ENCODE data around the gene SH3BGR.

The SH3BGR gene

GRCh38 chr21:39499156-39499555 lies 47.4 kb downstream of the SH3BGR start:
- H3K36me3 ChIP-seq, result 0 out of 22 replicates have a peak, but pooled peaks cover 0 to 4% (median 0%) of the 10 kb centered on the region in 11 experiments
- H3K4me1 ChIP-seq, result peaks cover 10 to 22% (median 16%) of the 10 kb centered on the region in 10 experiments; a peak in 19 of 20 replicates
- no peak overlapping the region for H3K4me2 ChIP-seq
- H4K20me1 ChIP-seq, result no peaks in the 10 kb centered on the region
- H3K4me3 ChIP-seq, result no peak overlapping the region
- no peak for TF ChIP-seq Cebpa-rat (IDR thresholded peaks at IDR 0.05)
- no peaks in the 10 kb centered on the region for H3K27me3 ChIP-seq
- no peak overlapping the region for H3K27ac ChIP-seq
- peaks cover 8 to 23% (median 12%) of the 10 kb centered on the region in 11 experiments; a peak in 20 of 22 replicates for H3K9me3 ChIP-seq (replicated peaks in 1 of 11)
- H3K9ac ChIP-seq, result no peak overlapping the region

DNA sequence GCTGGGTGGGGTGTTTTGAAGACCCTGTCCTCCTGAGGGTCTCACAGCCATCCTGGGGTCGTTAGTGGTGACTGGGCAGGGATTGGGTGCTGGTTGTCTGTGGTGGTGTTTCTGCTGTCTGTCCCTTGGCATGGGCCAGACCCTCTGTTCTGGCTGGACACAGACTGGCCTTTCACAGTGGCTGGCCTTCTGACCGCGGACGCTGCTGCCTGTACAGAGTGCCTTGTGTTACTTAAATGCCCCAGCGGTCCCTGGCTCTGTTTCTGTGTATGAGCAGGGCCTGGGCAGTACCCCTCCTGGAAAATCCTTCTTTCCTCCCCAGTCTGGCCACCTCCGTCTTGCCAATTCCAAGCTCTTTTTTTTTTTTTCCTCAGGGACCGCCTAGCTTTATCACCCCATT lies 50.9 kb downstream of the SH3BGR start:
- no peak overlapping the region for H3K4me3 ChIP-seq
- no peaks in the 10 kb centered on the region for H3K36me3 ChIP-seq
- peaks cover 0 to 9% (median 0%) of the 10 kb centered on the region in 11 experiments; a peak in 2 of 22 replicates for H3K9me3 ChIP-seq (replicated peaks in 1 of 11)
- H3K4me2 ChIP-seq, result peak overlapping the region; percentile 33 to 65 (median 43); a peak in 20 of 22 replicates
- no peak for TF ChIP-seq Cebpa-rat (IDR thresholded peaks at IDR 0.05)
- peaks cover 10 to 24% (median 17%) of the 10 kb centered on the region in 10 experiments; a peak in 19 of 20 replicates for H3K4me1 ChIP-seq
- no peak overlapping the region for H3K9ac ChIP-seq
- no peaks in the 10 kb centered on the region for H3K27me3 ChIP-seq
- H4K20me1 ChIP-seq, result no peaks in the 10 kb centered on the region
- H3K27ac ChIP-seq, result peak overlapping the region in 6 of 11 experiments; percentile 2 to 54 (median 22); a peak in 7 of 22 replicates

DNA sequence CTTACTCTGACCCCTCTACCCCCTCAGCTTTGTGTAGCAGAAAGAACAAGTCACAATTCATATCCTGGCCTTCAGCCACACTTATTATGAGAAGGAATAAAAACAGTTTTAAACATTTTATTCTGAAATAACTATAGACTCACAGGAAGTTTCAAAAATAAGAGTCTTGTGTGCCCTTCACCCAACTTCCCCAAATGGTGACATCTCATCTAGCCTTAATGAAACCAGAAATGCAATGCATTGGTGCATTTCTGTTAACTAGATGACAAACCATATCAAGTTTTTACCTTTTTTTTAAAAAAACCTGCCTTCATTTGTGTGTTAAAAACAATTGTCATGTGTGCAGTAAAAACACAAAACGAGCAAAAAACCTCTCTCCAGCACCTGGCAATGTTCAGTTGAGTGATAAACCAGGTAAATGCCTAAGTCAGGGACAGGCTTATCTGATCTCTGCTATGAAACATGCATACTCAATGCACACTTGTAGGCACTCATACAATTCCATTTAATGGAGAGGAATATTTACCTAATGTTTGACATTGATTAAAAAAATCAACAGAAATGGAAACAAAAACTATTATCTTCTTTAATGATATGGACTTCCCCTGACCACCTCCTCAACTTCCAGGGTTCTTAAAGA lies 51.5 kb downstream of the SH3BGR start:
- H3K4me2 ChIP-seq, result peak overlapping the region; percentile 33 to 65 (median 43); a peak in 19 of 22 replicates
- H3K9ac ChIP-seq, result no peak overlapping the region
- H4K20me1 ChIP-seq, result no peaks in the 10 kb centered on the region
- no peak for TF ChIP-seq Cebpa-rat (IDR thresholded peaks at IDR 0.05)
- peaks cover 0 to 8% (median 0%) of the 10 kb centered on the region in 11 experiments; a peak in 2 of 22 replicates for H3K9me3 ChIP-seq (replicated peaks in 1 of 11)
- H3K4me1 ChIP-seq, result peaks cover 10 to 24% (median 17%) of the 10 kb centered on the region in 10 experiments; a peak in 19 of 20 replicates
- no peak overlapping the region for H3K4me3 ChIP-seq
- no peaks in the 10 kb centered on the region for H3K36me3 ChIP-seq
- no peaks in the 10 kb centered on the region for H3K27me3 ChIP-seq
- peak overlapping the region in 6 of 11 experiments; percentile 2 to 54 (median 22); a peak in 7 of 22 replicates for H3K27ac ChIP-seq

DNA sequence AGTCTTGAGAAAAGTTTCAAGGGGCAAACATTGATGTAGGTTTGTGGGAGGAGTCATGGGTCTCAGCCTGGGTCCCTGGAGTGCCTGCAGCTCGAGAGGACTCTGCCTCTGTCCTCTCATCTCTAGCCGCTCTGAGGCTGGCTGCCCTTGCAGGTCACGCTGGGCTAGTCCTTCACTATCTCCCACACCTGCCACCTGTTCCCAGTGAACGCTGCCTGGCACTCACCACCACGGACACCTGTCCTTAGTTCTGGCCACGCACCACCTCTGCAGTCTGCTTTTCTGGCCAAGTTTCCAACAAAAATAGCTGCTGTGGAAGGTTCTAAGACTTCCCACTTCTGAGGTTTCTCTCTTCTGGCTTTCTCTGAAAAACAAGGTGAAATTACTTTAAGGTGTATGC lies 52.5 kb downstream of the SH3BGR start:
- no peaks in the 10 kb centered on the region for H3K36me3 ChIP-seq
- H3K9me3 ChIP-seq (replicated peaks in 1 of 11), result no peaks in the 10 kb centered on the region
- no peak overlapping the region for H3K9ac ChIP-seq
- peaks cover 10 to 24% (median 17%) of the 10 kb centered on the region in 10 experiments; a peak in 19 of 20 replicates for H3K4me1 ChIP-seq
- no peaks in the 10 kb centered on the region for H4K20me1 ChIP-seq
- no peak for TF ChIP-seq Cebpa-rat (IDR thresholded peaks at IDR 0.05)
- H3K27me3 ChIP-seq, result no peaks in the 10 kb centered on the region
- H3K27ac ChIP-seq, result no peak overlapping the region
- no peak overlapping the region for H3K4me3 ChIP-seq
- peak overlapping the region in 2 of 11 experiments; percentile 18 to 23; a peak in 3 of 22 replicates for H3K4me2 ChIP-seq

DNA sequence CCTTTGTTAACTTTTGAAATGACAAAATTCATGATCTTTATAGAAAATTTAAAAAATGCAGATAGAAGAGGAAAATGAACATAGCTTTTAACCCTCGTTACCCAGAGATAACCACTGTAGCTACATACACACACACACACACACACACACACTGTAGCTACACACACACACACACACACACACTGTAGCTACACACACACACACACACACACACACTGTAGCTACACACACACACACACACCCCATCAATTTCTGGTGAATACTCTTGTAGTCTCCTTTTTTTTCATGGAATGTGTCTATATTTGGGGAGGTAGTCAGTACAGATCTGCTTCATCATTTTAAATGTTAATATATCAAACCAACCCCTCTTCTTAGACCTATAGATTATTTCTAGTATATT lies 58.5 kb downstream of the SH3BGR start:
- Histone ChIP-seq H3K4me2 (no peak overlapping the region), H3K9ac (no peak overlapping the region), H3K27me3 (no peaks in the 10 kb centered on the region), H4K20me1 (no peaks in the 10 kb centered on the region), H3K4me3 (no peak overlapping the region), H3K36me3 (no peaks in the 10 kb centered on the region), H3K27ac (no peak overlapping the region), H3K9me3 (replicated peaks in 1 of 11) (no peaks in the 10 kb centered on the region), H3K4me1 (no peaks in the 10 kb centered on the region)
- no peak for TF ChIP-seq Cebpa-rat (IDR thresholded peaks at IDR 0.05)

DNA sequence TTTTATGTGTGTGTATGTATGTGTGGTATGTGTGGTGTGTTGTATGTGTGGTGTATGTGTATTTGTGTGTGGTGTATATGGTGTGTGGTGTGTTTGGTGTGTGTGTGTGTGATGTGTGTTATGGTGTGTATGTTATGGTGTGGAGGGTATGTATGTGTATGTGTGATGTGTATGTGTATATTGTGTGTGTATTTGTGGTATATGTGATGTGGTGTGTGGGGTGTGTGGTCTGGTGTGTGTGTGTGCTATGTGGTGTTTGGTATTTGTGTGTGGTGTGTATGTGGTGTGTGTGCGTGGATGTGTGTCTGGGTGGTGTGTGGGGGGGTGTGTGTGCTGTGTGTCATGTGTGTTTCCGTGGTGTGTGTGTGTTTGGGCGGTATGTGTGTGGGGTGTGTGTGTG lies 59.3 kb downstream of the SH3BGR start:
- H3K9ac ChIP-seq, result no peak overlapping the region
- no peaks in the 10 kb centered on the region for H3K4me1 ChIP-seq
- no peaks in the 10 kb centered on the region for H3K36me3 ChIP-seq
- no peak overlapping the region for H3K27ac ChIP-seq
- H4K20me1 ChIP-seq, result no peaks in the 10 kb centered on the region
- H3K9me3 ChIP-seq (replicated peaks in 1 of 11), result no peaks in the 10 kb centered on the region
- TF ChIP-seq Cebpa-rat (IDR thresholded peaks at IDR 0.05), result no peak
- H3K4me3 ChIP-seq, result no peak overlapping the region
- no peaks in the 10 kb centered on the region for H3K27me3 ChIP-seq
- H3K4me2 ChIP-seq, result no peak overlapping the region

- H3K9me3 ChIP-seq (replicated peaks in 1 of 11), result no peaks in the 10 kb centered on the region
- H3K4me2 ChIP-seq, result no peak overlapping the region
- no peaks in the 10 kb centered on the region for H3K27me3 ChIP-seq
- no peak overlapping the region for H3K4me3 ChIP-seq
- no peak overlapping the region for H3K27ac ChIP-seq
- TF ChIP-seq Cebpa-rat (IDR thresholded peaks at IDR 0.05), result no peak
- H3K9ac ChIP-seq, result no peak overlapping the region
- H3K4me1 ChIP-seq, result no peaks in the 10 kb centered on the region
- H3K36me3 ChIP-seq, result no peaks in the 10 kb centered on the region
- no peaks in the 10 kb centered on the region for H4K20me1 ChIP-seq
These were observed 62.0 kb downstream of the SH3BGR start for GRCh38 chr21:39513735-39514134.

DNA sequence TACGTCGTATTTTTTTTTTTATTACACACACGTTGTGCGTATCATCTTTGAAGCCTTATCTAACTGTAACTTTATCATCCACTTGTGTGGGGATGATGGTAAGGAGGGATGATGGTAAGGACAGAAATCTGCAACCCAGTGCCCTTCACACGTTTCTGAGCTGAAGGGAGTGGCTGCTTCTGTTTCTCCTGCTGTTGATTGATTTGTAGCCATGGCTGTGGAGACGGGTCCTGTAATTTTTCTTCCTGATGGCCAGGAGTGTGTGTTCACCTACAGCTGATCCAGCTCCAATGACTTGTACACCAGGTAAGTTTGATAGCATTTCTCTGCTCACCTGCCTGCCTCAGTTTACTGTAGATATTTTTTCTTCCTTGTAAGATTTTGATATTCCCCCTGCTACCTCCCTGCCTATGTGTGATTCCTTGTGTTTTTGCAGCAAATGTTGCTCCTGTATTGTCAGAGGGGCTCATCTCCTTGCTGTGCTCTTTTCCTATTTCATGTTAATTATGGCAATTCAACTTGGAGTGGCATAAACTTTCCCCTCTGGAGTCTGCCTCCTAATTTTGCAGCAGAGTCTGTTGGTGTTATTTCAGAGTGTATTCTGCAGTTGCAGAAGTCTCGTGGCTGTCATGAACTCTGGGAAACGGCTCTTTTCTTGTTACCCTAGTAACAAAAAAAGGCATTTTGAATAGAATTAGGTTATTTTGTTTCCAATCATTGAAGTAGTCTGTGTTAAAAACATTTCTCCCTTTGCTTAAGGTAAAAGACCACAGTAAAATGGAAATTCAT lies 64.1 kb downstream of the SH3BGR start:
- no peaks in the 10 kb centered on the region for H3K4me1 ChIP-seq
- H3K36me3 ChIP-seq, result no peaks in the 10 kb centered on the region
- H3K4me2 ChIP-seq, result no peak overlapping the region
- H4K20me1 ChIP-seq, result no peaks in the 10 kb centered on the region; a peak in 1 of 22 replicates
- no peak for TF ChIP-seq Cebpa-rat (IDR thresholded peaks at IDR 0.05)
- no peak overlapping the region for H3K4me3 ChIP-seq
- no peak overlapping the region for H3K27ac ChIP-seq
- no peak overlapping the region for H3K9ac ChIP-seq
- no peaks in the 10 kb centered on the region for H3K27me3 ChIP-seq
- no peaks in the 10 kb centered on the region for H3K9me3 ChIP-seq (replicated peaks in 1 of 11)

- no peaks in the 10 kb centered on the region; a peak in 1 of 22 replicates for H3K27me3 ChIP-seq
- H3K36me3 ChIP-seq, result no peaks in the 10 kb centered on the region
- no peak overlapping the region for H3K27ac ChIP-seq
These were observed 66.5 kb downstream of the SH3BGR start for GRCh38 chr21:39518055-39518846.

More at GRCh38 chr21:39518055-39518846, 66.5 kb downstream of the SH3BGR start:
- Histone ChIP-seq H3K4me1 (no peaks in the 10 kb centered on the region), H3K9ac (no peak overlapping the region), H3K4me3 (no peak overlapping the region), H3K9me3 (replicated peaks in 1 of 11) (no peaks in the 10 kb centered on the region), H4K20me1 (no peaks in the 10 kb centered on the region; a peak in 1 of 22 replicates), H3K4me2 (no peak overlapping the region)
- no peak for TF ChIP-seq Cebpa-rat (IDR thresholded peaks at IDR 0.05)

Data from BLaER1 treated with 17β-estradiol and CSF1 and Interleukin-3, amounts not matched to agents 10 nM and 100 nM (cell line).